Fibroblast of skin of left quadriceps (primary cell): Measurements from ENCODE around the gene PRSS50.
"Not testable (repeated sequence)": the region's sequence is repeated elsewhere in the genome, so short reads cannot be mapped to it uniquely, and the experiment has no call there.

Source experiments
- DNase-seq, 2 experiments: peaks; one replicate each; pipeline ENCODE4 v3.0.0-alpha.2; 2013; ENCODE audit warnings: low read depth in 2 of 2

PRSS50 gene

GRCh38 chr3:46708401-46709156 is 9.1 kb downstream of the PRSS50 start:
- DNase-seq: no peak

GRCh38 chr3:46707601-46708011 is 10.1 kb downstream of the PRSS50 start:
- DNase-seq: no peak

GRCh38 chr3:46706771-46707582 is 10.7 kb downstream of the PRSS50 start:
- no peak for DNase-seq

GRCh38 chr3:46705751-46706552 is 11.7 kb downstream of the PRSS50 start:
- DNase-seq: peak; percentile 70 to 75

GRCh38 chr3:46705022-46705530 is 12.6 kb downstream of the PRSS50 start:
- peak; percentile 36 to 39 for DNase-seq

- not testable (repeated sequence) for DNase-seq
Measured at GRCh38 chr3:46704346-46704745, 13.3 kb downstream of the PRSS50 start.

- no peak for DNase-seq
Measured at GRCh38 chr3:46703013-46703520, 14.6 kb downstream of the PRSS50 start.

GRCh38 chr3:46702246-46703012 is 15.2 kb downstream of the PRSS50 start:
- DNase-seq: no peak

- DNase-seq: no peak
Measured at GRCh38 chr3:46701181-46701939, 16.3 kb downstream of the PRSS50 start, which contains the start of gene TMIE. Gene TMIE (plus strand): TSS chr3:46701392. CDS start chr3:46701488, 96 bp downstream.

- no peak for DNase-seq
Measured at GRCh38 chr3:46700772-46701171, 16.9 kb downstream of the PRSS50 start.

GRCh38 chr3:46699676-46700523 is 17.8 kb downstream of the PRSS50 start:
- no peak for DNase-seq

GRCh38 chr3:46695962-46696894 is 21.4 kb downstream of the PRSS50 start:
- no peak for DNase-seq

- DNase-seq: no peak
Measured at GRCh38 chr3:46695177-46695961, 22.3 kb downstream of the PRSS50 start.

GRCh38 chr3:46694520-46694919 is 23.1 kb downstream of the PRSS50 start:
- DNase-seq: no peak

GRCh38 chr3:46693892-46694226 is 23.8 kb downstream of the PRSS50 start:
- DNase-seq: no peak

- no peak for DNase-seq
Measured at GRCh38 chr3:46693038-46693891, 24.4 kb downstream of the PRSS50 start, which contains the start of gene ALS2CL. Gene ALS2CL (minus strand): TSS chr3:46693679. CDS start chr3:46689440, 4,239 bp downstream.
